ENCODE results near the gene ADAD2. TPM values are rescaled to one million over a fixed set of nuclear protein-coding genes. Genes with fewer than 3 reads are reported as not detected.

The ADAD2 gene
- total and polyA plus RNA-seq, 4 donors = 0.14 to 0.44 (median 0.33) TPM; not detected in 1

- TF ChIP-seq, protein P1, sequence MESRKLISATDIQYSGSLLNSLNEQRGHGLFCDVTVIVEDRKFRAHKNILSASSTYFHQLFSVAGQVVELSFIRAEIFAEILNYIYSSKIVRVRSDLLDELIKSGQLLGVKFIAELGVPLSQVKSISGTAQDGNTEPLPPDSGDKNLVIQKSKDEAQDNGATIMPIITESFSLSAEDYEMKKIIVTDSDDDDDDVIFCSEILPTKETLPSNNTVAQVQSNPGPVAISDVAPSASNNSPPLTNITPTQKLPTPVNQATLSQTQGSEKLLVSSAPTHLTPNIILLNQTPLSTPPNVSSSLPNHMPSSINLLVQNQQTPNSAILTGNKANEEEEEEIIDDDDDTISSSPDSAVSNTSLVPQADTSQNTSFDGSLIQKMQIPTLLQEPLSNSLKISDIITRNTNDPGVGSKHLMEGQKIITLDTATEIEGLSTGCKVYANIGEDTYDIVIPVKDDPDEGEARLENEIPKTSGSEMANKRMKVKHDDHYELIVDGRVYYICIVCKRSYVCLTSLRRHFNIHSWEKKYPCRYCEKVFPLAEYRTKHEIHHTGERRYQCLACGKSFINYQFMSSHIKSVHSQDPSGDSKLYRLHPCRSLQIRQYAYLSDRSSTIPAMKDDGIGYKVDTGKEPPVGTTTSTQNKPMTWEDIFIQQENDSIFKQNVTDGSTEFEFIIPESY (IDR thresholded peaks at IDR 0.05) = no peak
- no peak for TF ChIP-seq SP1 (IDR thresholded peaks at IDR 0.05)
- no peak for TF ChIP-seq CTCF (IDR thresholded peaks at IDR 0.05; ENCODE audit: low read depth, low read length, missing input control)
- no peak for TF ChIP-seq FOXA1 (IDR thresholded peaks at IDR 0.05)
- TF ChIP-seq HNF4A (conservative IDR thresholded peaks at IDR 0.05) = no peak
Measured at GRCh38 chr16:84176192-84177053, 14.5 kb upstream of the ADAD2 start (continued).

DNA sequence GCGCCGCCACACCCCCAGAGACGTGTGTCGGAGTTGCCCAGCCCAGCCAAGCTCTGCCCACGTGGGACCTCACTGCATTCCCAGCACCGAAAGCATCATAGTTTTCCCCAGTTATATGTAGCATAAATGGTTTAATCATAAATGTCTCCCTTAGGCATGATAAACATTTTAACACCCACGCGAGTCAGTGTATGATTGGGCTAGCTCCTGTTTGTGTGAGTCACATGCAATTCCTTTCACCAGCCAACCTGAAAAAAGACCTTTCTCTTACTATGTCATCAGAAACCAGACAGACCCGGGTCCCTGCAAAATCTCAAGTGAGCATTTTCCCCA is 13.2 kb upstream of the ADAD2 start:
- H3K27me3 ChIP-seq (ENCODE audit: control insufficient read depth in 4 of 4, insufficient read depth in 4 of 4, low read length in 3 of 4) = no peaks in the 10 kb centered on the region
- no peak for TF ChIP-seq SP1 (IDR thresholded peaks at IDR 0.05)
- TF ChIP-seq, protein P2, sequence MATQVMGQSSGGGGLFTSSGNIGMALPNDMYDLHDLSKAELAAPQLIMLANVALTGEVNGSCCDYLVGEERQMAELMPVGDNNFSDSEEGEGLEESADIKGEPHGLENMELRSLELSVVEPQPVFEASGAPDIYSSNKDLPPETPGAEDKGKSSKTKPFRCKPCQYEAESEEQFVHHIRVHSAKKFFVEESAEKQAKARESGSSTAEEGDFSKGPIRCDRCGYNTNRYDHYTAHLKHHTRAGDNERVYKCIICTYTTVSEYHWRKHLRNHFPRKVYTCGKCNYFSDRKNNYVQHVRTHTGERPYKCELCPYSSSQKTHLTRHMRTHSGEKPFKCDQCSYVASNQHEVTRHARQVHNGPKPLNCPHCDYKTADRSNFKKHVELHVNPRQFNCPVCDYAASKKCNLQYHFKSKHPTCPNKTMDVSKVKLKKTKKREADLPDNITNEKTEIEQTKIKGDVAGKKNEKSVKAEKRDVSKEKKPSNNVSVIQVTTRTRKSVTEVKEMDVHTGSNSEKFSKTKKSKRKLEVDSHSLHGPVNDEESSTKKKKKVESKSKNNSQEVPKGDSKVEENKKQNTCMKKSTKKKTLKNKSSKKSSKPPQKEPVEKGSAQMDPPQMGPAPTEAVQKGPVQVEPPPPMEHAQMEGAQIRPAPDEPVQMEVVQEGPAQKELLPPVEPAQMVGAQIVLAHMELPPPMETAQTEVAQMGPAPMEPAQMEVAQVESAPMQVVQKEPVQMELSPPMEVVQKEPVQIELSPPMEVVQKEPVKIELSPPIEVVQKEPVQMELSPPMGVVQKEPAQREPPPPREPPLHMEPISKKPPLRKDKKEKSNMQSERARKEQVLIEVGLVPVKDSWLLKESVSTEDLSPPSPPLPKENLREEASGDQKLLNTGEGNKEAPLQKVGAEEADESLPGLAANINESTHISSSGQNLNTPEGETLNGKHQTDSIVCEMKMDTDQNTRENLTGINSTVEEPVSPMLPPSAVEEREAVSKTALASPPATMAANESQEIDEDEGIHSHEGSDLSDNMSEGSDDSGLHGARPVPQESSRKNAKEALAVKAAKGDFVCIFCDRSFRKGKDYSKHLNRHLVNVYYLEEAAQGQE (IDR thresholded peaks at IDR 0.05) = no peak
- no peak for TF ChIP-seq HNF4G (IDR thresholded peaks at IDR 0.05)
- no peak for TF ChIP-seq TAF1 (conservative IDR thresholded peaks at IDR 0.05)
- no peak for TF ChIP-seq RAD21 (IDR thresholded peaks at IDR 0.05)
- TF ChIP-seq YY1 (IDR thresholded peaks at IDR 0.05) = no peak
- TF ChIP-seq RXRA (IDR thresholded peaks at IDR 0.05) = no peak
- TF ChIP-seq ATF3 (IDR thresholded peaks at IDR 0.05) = no peak
- no peak for TF ChIP-seq MAX (IDR thresholded peaks at IDR 0.05)
- no peak for TF ChIP-seq CTCF (IDR thresholded peaks at IDR 0.05; ENCODE audit: low read depth, low read length, missing input control)
- no peak for TF ChIP-seq JUND (IDR thresholded peaks at IDR 0.05)
- no peak for TF ChIP-seq NR2F2 (IDR thresholded peaks at IDR 0.05)
- no peak for TF ChIP-seq GABPA (IDR thresholded peaks at IDR 0.05 in 1 of 2, conservative IDR thresholded peaks at IDR 0.05 in 1 of 2)
- no peak for TF ChIP-seq FOXA2 (IDR thresholded peaks at IDR 0.05)
- TF ChIP-seq HNF4A (conservative IDR thresholded peaks at IDR 0.05) = no peak
- no peak for TF ChIP-seq EGR1 (IDR thresholded peaks at IDR 0.05; ENCODE audit: low read depth in 2 of 2)
- TF ChIP-seq FOXA1 (IDR thresholded peaks at IDR 0.05) = no peak
- TF ChIP-seq, protein P1 (IDR thresholded peaks at IDR 0.05) = no peak
- 73% methylated on average over 9 of the region's 9 CpGs for WGBS
- no peak overlapping the region for H3K4me3 ChIP-seq (ENCODE audit: low read depth in 1 of 3, low read length in 3 of 3)
- no peak for DNase-seq (ENCODE audit: low spot score)
- H3K27ac ChIP-seq (ENCODE audit: low read depth in 1 of 2, low read length in 2 of 2) = peak overlapping the region; percentile 59 to 64
- peaks cover 4 to 43% (median 13%) of the 10 kb centered on the region in 4 donors for H3K36me3 ChIP-seq (ENCODE audit: control insufficient read depth in 4 of 4, insufficient read depth in 3 of 4, low read depth in 1 of 4, low read length in 3 of 4)
- H3K4me1 ChIP-seq (ENCODE audit: control insufficient read depth in 4 of 4, insufficient read depth in 4 of 4, low read length in 3 of 4) = peaks cover 0 to 21% (median 13%) of the 10 kb centered on the region in 4 donors
- H3K9me3 ChIP-seq (ENCODE audit: control insufficient read depth in 4 of 4, low read length in 3 of 4) = no peaks in the 10 kb centered on the region
- H3K9ac ChIP-seq (ENCODE audit: low read depth in 1 of 2, low read length in 2 of 2) = no peak overlapping the region

Measured in liver (tissue), 9 donors.